ENCODE measurements around the gene EYS. TPM values are rescaled to one million over a fixed set of nuclear protein-coding genes. Genes with fewer than 3 reads are reported as not detected.

The EYS gene
- total and polyA plus RNA-seq, 2 of the 8 experiments (the other 6 are each of a cell fraction or from before 2014, with no cell fraction given): 0.05 to 0.13 TPM

- no peak for TF ChIP-seq YY1 (IDR thresholded peaks at IDR 0.05; ENCODE audit: low read depth, low read length)
- no peak for TF ChIP-seq RXRA (IDR thresholded peaks at IDR 0.05; ENCODE audit: insufficient read depth, low read depth, low read length)
- TF ChIP-seq SAP30 (IDR thresholded peaks at IDR 0.05; ENCODE audit: insufficient read depth, insufficient replicate concordance, low read length): no peak
- TF ChIP-seq BCL11A (IDR thresholded peaks at IDR 0.05; ENCODE audit: low read depth in 2 of 2, low read length in 2 of 2): no peak
- TF ChIP-seq E2F6 (IDR thresholded peaks at IDR 0.05): no peak
Observed at GRCh38 chr6:64266351-64266821, 1440.6 kb downstream of the EYS start (continued).

Data from H1 (cell line).